DND-41 (cell line): ENCODE measurements around the gene TNPO3.

Source experiments
- ATAC-seq: fragments of 200-7000 bp; cut with Tn5 transposase; 3 replicates; pipeline ENCODE4 v1.9.1; 2021; ENCODE audit warnings: low read depth; ENCODE audit not compliant: insufficient read depth
- DNase-seq: peaks from one replicate; pipeline ENCODE4 v3.0.0-alpha.2; 2020
- H2AFZ ChIP-seq: 2 replicates; pipeline ENCODE4 v1.6.0; 2012; ENCODE audit warnings: low read depth, low read length
- H3K27ac ChIP-seq: 2 replicates; pipeline ENCODE4 v1.5.1; 2012; ENCODE audit warnings: low read length, inconsistent platforms
- H3K27me3 ChIP-seq: fragments of 200-600 bp; sonication (generic); 2 replicates; pipeline ENCODE4 v1.6.0; 2012; ENCODE audit warnings: low read length, mild to moderate bottlenecking, inconsistent platforms; ENCODE audit not compliant: insufficient read depth, poor library complexity
- H3K36me3 ChIP-seq: 2 replicates; pipeline ENCODE4 v1.5.1; 2012; ENCODE audit warnings: low read length, inconsistent platforms; ENCODE audit not compliant: insufficient read depth
- H3K4me1 ChIP-seq: 2 replicates; pipeline ENCODE4 v1.5.1; 2012; ENCODE audit warnings: mild to moderate bottlenecking, low read length; ENCODE audit not compliant: insufficient read depth
- H3K4me2 ChIP-seq: 2 replicates; pipeline ENCODE4 v1.6.0; 2012; ENCODE audit warnings: mild to moderate bottlenecking, moderate library complexity, low read length, inconsistent platforms; ENCODE audit not compliant: insufficient read depth
- H3K4me3 ChIP-seq, 2 experiments: fragments of 200-600 bp in 1 of 2; shearing (Covaris generic) in 1 of 2; 2 replicates each; pipeline ENCODE4 v1.5.1; 2012 to 2016; ENCODE audit warnings: inconsistent platforms in 2 of 2, low read length in 2 of 2, mild to moderate bottlenecking in 2 of 2, low read depth in 1 of 2, moderate library complexity in 1 of 2
- H3K79me2 ChIP-seq: 2 replicates; pipeline ENCODE4 v1.6.0; 2012; ENCODE audit warnings: low read length, inconsistent platforms; ENCODE audit not compliant: insufficient read depth
- H3K9ac ChIP-seq: 2 replicates; pipeline ENCODE4 v1.6.0; 2012; ENCODE audit warnings: low read depth, mild to moderate bottlenecking, inconsistent platforms, low read length, moderate library complexity
- H3K9me3 ChIP-seq: 2 replicates; pipeline ENCODE4 v1.5.1; 2012; ENCODE audit warnings: low read length, moderate library complexity, mild to moderate bottlenecking, inconsistent platforms; ENCODE audit not compliant: insufficient read depth, severe bottlenecking
- H4K20me1 ChIP-seq: 2 replicates; pipeline ENCODE4 v1.6.0; 2012; ENCODE audit warnings: low read length; ENCODE audit not compliant: insufficient read depth
- CTCF ChIP-seq: IDR thresholded peaks from 2 replicates; pipeline ENCODE4 v1.5.1; 2012; ENCODE audit warnings: borderline replicate concordance, low read length, moderate library complexity, mild to moderate bottlenecking; ENCODE audit not compliant: poor library complexity, severe bottlenecking; ENCODE audit errors: extremely low read depth
- EZH2 ChIP-seq: IDR thresholded peaks from 3 replicates; pipeline ENCODE4 v1.6.1; 2012; ENCODE audit warnings: borderline replicate concordance, low read depth, mild to moderate bottlenecking, moderate library complexity, low read length, inconsistent platforms; ENCODE audit not compliant: severe bottlenecking

TNPO3 gene

DNA sequence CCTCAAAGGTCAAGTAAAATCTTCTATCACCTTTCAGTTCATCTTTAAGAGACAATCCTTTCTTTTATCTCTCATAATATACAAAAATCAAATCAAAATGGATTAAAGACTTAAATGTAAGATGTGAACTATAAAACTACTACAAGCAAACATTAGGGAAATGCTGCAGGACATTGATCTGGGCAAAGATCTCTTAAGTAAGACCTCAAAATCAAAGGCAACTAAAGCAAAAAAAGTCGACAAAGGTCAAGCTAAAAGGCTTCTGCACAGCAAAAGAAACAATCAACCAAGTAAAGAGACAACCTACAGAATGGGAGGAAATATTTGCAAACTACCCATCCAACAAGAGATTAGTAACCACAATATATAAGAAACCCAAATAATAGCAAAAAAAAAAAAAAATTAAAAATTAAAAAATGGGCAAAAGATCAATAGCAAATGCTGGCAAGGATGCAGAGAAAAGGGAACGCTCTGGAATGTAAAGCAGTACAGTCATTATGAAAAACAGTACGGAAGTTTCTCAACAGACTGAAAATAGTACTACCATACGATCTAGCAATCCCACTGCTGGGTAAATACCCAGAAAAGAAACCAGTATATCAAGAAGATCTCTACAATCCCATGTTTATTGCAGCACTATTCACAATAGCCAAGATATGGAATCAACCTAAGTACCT is 41.7 kb downstream of the TNPO3 start:
- H3K9ac ChIP-seq: no peak overlapping the region
- no peak overlapping the region for H3K27ac ChIP-seq
- H3K79me2 ChIP-seq: peaks cover 68% of the 10 kb centered on the region
- H3K9me3 ChIP-seq: no peaks in the 10 kb centered on the region
- H3K4me1 ChIP-seq: no peaks in the 10 kb centered on the region
- H3K27me3 ChIP-seq: no peaks in the 10 kb centered on the region
- H2AFZ ChIP-seq: no peak overlapping the region
- H3K4me2 ChIP-seq: no peak overlapping the region
- no peak for DNase-seq
- H4K20me1 ChIP-seq: peaks cover 14% of the 10 kb centered on the region
- ATAC-seq: no peak
- H3K36me3 ChIP-seq: peaks cover 88% of the 10 kb centered on the region
- no peak overlapping the region for H3K4me3 ChIP-seq
- TF ChIP-seq CTCF (no peak), EZH2 (no peak)

- Histone ChIP-seq H3K4me3 (no peak overlapping the region), H3K79me2 (peaks cover 65% of the 10 kb centered on the region), H2AFZ (no peak overlapping the region), H3K27ac (no peak overlapping the region), H3K9ac (no peak overlapping the region), H3K9me3 (no peaks in the 10 kb centered on the region), H3K4me2 (no peak overlapping the region), H3K4me1 (no peaks in the 10 kb centered on the region), H3K27me3 (no peaks in the 10 kb centered on the region), H3K36me3 (peaks cover 88% of the 10 kb centered on the region), H4K20me1 (peaks cover 11% of the 10 kb centered on the region)
- DNase-seq: no peak
- ATAC-seq: no peak
- no peak for TF ChIP-seq EZH2
- no peak for TF ChIP-seq CTCF
Observed at GRCh38 chr7:129012641-129013040, 42.3 kb downstream of the TNPO3 start.

GRCh38 chr7:129010075-129010474 is 44.8 kb downstream of the TNPO3 start:
- H3K9ac ChIP-seq: no peak overlapping the region
- peaks cover 90% of the 10 kb centered on the region for H3K36me3 ChIP-seq
- no peak overlapping the region for H3K27ac ChIP-seq
- DNase-seq (no peak), ATAC-seq (no peak)
- peaks cover 7% of the 10 kb centered on the region for H4K20me1 ChIP-seq
- no peak overlapping the region for H2AFZ ChIP-seq
- no peaks in the 10 kb centered on the region for H3K9me3 ChIP-seq
- H3K4me3 ChIP-seq: no peak overlapping the region
- peaks cover 63% of the 10 kb centered on the region for H3K79me2 ChIP-seq
- no peak overlapping the region for H3K4me2 ChIP-seq
- TF ChIP-seq CTCF: no peak
- TF ChIP-seq EZH2: no peak
- H3K27me3 ChIP-seq: no peaks in the 10 kb centered on the region
- H3K4me1 ChIP-seq: no peaks in the 10 kb centered on the region
